ENCODE measurements around the gene IGFBP5.

GRCh38 chr2:216714376-216714775, 19.0 kb upstream of the IGFBP5 start:
- TF ChIP-seq CTCF (IDR thresholded peaks at IDR 0.05) (no peak), POLR2A (IDR thresholded peaks at IDR 0.05) (no peak), POLR2AphosphoS5 (IDR thresholded peaks at IDR 0.05) (no peak)
